Measurements from ENCODE around the gene FOXE1. TPM values are rescaled to one million over a fixed set of nuclear protein-coding genes. Genes with fewer than 3 reads are reported as not detected.

Gene FOXE1
- total and polyA plus RNA-seq, 2 of the 13 experiments (the other 11 are each of a cell fraction or from before 2014, with no cell fraction given): not detected

GRCh38 chr9:97849980-97850379, 3.0 kb upstream of the FOXE1 start:
- H3K36me3 ChIP-seq (replicated peaks in 1 of 2; ENCODE audit: control insufficient read depth in 1 of 2, insufficient read depth in 2 of 2, low read length in 2 of 2): no peaks in the 10 kb centered on the region
- no peaks in the 10 kb centered on the region for H3K4me1 ChIP-seq (ENCODE audit: insufficient read depth, low read length)
- H2AFZ ChIP-seq (ENCODE audit: low read length): no peak overlapping the region
- in situ Hi-C loops (cut with HindIII; ENCODE audit: extremely low pct_ligation_motif_present, low pct_unique_long_range_greater_than_20kb): no loop called here
- H3K4me3 ChIP-seq (replicated peaks in 1 of 3; ENCODE audit: insufficient read depth in 1 of 3, low read depth in 2 of 3, low read length in 3 of 3): no peak overlapping the region
- WGBS (ENCODE audit: low lambda C conversion rate): 0% methylated on average over 3 of the region's 3 CpGs
- no peaks in the 10 kb centered on the region for H4K20me1 ChIP-seq (ENCODE audit: insufficient read depth, low read length)
- no peak overlapping the region for H3K27ac ChIP-seq (ENCODE audit: extremely low read length, insufficient read depth, low read length)
- H3K4me2 ChIP-seq (ENCODE audit: low read depth, low read length): no peak overlapping the region
- H3K27me3 ChIP-seq (ENCODE audit: control insufficient read depth in 1 of 2, insufficient read depth in 2 of 2, low read length in 2 of 2): peaks cover 6 to 62% of the 10 kb centered on the region in 2 experiments; a peak in 4 of 5 replicates
- intact Hi-C loops (cut with micrococcal nuclease; ENCODE audit: unreplicated experiment): no loop called here
- ChIA-PET CTCF (ENCODE audit: low intra/inter-chr PET ratio, low total read pairs) (no interaction called here), POLR2A (no interaction called here)
- no peak for FAIRE-seq
- H3K9me3 ChIP-seq (ENCODE audit: low read length): no peaks in the 10 kb centered on the region
- no peak for ATAC-seq
- TF ChIP-seq FOXM1 (CRISPR knock-in tag; IDR thresholded peaks at IDR 0.05) (no peak), SMARCE1 (IDR thresholded peaks at IDR 0.05; ENCODE audit: borderline replicate concordance) (no peak), NCOA2 (CRISPR knock-in tag; IDR thresholded peaks at IDR 0.05) (no peak), PHF8 (CRISPR knock-in tag; IDR thresholded peaks at IDR 0.05) (no peak)
- TF ChIP-seq, protein P1, sequence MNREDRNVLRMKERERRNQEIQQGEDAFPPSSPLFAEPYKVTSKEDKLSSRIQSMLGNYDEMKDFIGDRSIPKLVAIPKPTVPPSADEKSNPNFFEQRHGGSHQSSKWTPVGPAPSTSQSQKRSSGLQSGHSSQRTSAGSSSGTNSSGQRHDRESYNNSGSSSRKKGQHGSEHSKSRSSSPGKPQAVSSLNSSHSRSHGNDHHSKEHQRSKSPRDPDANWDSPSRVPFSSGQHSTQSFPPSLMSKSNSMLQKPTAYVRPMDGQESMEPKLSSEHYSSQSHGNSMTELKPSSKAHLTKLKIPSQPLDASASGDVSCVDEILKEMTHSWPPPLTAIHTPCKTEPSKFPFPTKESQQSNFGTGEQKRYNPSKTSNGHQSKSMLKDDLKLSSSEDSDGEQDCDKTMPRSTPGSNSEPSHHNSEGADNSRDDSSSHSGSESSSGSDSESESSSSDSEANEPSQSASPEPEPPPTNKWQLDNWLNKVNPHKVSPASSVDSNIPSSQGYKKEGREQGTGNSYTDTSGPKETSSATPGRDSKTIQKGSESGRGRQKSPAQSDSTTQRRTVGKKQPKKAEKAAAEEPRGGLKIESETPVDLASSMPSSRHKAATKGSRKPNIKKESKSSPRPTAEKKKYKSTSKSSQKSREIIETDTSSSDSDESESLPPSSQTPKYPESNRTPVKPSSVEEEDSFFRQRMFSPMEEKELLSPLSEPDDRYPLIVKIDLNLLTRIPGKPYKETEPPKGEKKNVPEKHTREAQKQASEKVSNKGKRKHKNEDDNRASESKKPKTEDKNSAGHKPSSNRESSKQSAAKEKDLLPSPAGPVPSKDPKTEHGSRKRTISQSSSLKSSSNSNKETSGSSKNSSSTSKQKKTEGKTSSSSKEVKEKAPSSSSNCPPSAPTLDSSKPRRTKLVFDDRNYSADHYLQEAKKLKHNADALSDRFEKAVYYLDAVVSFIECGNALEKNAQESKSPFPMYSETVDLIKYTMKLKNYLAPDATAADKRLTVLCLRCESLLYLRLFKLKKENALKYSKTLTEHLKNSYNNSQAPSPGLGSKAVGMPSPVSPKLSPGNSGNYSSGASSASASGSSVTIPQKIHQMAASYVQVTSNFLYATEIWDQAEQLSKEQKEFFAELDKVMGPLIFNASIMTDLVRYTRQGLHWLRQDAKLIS (CRISPR knock-in tag; IDR thresholded peaks at IDR 0.05): no peak
- TF ChIP-seq, protein P2, sequence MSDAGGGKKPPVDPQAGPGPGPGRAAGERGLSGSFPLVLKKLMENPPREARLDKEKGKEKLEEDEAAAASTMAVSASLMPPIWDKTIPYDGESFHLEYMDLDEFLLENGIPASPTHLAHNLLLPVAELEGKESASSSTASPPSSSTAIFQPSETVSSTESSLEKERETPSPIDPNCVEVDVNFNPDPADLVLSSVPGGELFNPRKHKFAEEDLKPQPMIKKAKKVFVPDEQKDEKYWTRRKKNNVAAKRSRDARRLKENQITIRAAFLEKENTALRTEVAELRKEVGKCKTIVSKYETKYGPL (CRISPR knock-in tag; IDR thresholded peaks at IDR 0.05): no peak
- TF ChIP-seq, protein P3, sequence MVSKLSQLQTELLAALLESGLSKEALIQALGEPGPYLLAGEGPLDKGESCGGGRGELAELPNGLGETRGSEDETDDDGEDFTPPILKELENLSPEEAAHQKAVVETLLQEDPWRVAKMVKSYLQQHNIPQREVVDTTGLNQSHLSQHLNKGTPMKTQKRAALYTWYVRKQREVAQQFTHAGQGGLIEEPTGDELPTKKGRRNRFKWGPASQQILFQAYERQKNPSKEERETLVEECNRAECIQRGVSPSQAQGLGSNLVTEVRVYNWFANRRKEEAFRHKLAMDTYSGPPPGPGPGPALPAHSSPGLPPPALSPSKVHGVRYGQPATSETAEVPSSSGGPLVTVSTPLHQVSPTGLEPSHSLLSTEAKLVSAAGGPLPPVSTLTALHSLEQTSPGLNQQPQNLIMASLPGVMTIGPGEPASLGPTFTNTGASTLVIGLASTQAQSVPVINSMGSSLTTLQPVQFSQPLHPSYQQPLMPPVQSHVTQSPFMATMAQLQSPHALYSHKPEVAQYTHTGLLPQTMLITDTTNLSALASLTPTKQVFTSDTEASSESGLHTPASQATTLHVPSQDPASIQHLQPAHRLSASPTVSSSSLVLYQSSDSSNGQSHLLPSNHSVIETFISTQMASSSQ (IDR thresholded peaks at IDR 0.05; ENCODE audit: low read depth): no peak
- TF ChIP-seq, protein P3 (CRISPR knock-in tag; IDR thresholded peaks at IDR 0.05; ENCODE audit: borderline replicate concordance): no peak
- BruUV-seq (replicated peaks): no TSS peak
- no peaks in the 10 kb centered on the region for H3K79me2 ChIP-seq (ENCODE audit: insufficient read depth, low read length)
- no peak overlapping the region for H3K9ac ChIP-seq (ENCODE audit: insufficient read depth, low read depth, low read length)
- no peak for DNase-seq (ENCODE audit: low spot score)
